GM19452 (cell line): ENCODE results near the gene FARP2.
"Not testable (repeated sequence)": the region's sequence is repeated elsewhere in the genome, so short reads cannot be mapped to it uniquely, and the experiment has no call there.

Experiments used
- ATAC-seq: cut with Tn5 transposase; IDR thresholded peaks from one replicate; pipeline ENCODE4 v1.9.1; 2021; ENCODE audit not compliant: unreplicated experiment

FARP2 gene

GRCh38 chr2:241451840-241452506 is 95.9 kb downstream of the FARP2 start:
- ATAC-seq = no peak

DNA sequence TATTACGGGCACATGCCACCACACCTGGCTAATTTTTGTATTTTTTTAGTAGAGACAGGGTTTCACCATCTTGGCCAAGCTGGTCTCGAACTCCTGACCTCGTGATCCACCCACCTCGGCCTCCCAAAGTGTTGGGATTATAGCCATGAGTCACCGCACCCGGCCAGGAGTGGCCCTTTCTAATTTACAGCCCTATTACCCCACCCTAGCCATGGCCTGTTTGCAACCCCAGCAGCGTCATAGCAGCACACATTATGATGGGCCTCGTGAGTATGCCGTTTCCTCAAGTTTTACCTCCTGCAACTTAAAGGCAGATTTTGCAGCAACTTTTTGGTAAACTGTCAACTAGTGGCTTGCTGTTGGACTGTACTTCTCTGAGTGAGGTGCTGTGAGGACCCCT is 97.8 kb downstream of the FARP2 start:
- ATAC-seq = not testable (repeated sequence)

DNA sequence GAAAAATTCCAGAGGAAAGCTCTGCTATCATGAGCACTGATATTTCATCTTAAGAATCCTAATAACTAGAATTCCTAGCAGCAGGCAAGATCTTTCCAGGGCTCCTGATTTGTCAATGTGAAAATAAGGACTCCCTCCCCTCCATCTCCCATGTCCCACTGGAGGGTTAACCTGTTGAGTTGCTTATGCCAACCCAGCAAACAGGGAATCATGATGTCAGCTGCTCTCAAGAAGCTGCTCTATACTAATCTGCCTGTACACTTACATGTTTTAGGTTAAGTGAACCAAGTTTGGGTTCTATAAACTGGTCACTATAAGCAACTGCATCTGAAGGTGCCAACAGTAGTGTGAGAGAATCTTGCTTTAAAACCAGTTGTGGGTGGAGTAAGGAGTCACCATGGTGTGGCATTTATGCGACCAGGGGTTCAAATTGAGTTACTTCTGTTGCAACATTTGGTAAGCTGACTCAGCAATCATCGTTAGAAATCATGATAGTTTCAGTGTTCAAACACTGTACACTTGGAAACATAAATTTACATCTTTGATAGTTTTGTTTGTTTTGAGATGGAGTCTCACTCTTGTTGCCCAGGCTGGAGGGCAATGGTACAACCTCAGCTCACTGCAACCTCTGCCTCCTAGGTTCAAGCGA is 98.9 kb downstream of the FARP2 start:
- no peak for ATAC-seq

DNA sequence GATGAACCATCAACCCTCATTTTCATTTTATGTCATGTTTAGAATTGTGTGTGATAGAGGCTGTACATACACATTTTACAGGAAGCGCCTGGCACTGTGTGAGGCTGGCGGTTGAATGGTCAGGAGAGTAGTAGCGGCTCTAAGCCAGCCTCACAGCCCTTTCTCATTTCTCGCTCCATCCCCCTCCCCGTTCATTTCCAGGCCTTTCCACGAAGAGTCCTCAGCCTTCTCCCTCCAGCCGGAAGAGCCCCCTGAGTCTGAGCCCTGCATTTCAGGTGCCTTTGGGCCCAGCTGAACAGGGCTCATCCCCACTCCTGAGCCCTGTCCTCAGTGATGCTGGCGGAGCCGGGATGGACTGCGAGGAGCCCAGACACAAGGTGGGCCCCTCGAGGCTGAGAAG is 100.5 kb downstream of the FARP2 start:
- no peak for ATAC-seq

DNA sequence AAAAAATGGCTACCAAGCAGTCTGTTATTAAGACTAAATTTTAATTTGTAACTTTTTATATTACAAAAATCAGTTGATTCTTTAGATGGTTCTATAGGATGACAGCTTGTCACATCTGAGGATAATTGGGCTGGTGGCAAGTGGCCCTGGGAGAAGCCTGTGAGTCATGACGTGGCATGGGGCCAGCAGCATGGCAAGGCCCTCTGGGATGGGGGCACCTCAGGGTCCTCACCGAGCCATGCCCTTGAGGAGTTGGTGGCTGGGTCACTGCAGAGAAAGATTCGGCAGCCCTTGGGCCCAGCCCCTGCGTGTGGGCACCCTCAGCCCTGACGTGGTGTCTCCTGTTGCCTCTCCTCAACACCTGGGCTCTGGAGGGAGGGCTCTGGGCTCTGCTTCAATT is 102.6 kb downstream of the FARP2 start:
- ATAC-seq = no peak

- no peak for ATAC-seq
Observed at GRCh38 chr2:241459520-241459919, 103.4 kb downstream of the FARP2 start.

DNA sequence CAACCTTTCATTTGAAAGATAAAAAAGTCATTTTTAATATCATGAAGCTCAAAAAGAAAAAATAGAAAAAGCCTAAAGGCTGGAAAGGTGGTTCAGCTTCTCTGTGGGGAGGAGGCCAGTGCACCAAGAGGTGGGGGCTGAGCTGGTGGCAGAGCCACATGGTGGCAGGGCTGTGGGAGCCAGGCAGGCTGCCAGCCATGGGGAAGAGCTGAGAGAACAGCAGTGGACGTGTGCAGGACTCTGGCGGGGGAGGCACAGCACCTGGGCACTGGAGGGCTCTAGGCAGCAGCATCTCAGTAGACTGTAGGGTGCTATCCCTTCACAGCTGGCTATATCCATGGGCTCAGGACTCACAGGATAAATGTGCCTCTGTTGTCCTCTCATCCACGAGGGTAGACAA is 104.5 kb downstream of the FARP2 start:
- no peak for ATAC-seq

DNA sequence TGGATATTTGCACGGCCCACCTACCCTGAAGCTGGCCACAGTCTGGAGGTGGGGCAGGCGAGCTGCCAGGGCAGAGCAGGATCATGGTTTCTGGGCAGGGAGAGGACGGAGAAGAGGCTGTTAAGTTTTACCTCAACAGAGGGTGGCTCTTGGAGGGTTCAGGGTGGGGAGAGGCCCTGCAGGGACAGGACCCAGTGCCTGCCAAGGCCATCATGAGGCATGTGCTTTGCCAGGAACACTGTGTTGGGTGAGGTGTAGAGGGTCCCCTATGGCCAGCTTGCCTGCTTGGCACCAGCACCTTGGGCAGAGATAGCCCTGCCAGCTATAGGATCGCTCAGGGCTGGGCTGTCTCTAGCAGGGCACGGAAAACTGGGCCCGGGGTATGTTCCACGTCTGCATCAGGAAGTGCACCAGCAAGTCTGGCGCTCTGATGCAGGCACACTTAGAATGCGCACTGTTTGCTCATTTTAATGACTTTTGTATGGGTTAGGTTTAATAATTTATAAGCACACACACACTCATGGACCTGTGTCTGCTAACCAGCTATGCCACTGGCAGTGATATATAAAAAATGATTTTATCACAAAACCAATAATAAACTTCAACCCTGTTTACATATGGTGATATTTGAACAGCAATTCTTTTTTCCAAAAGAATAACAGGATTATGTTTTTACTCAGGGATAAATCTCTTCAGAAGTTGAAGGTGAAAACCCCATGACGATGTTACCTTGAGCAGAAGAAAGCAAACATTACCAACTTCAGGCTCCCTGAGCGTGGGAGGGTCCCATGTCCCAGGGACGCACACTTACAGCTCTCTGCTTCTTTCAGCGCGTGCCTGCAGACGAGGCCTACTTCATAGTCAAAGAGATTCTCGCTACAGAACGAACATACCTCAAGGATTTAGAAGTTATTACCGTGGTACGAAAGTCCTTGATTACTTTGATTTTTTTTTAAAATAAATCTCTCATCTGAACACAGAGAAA is 105.9 kb downstream of the FARP2 start:
- ATAC-seq = no peak

- ATAC-seq = no peak
Observed at GRCh38 chr2:241463276-241464135, 107.4 kb downstream of the FARP2 start.

DNA sequence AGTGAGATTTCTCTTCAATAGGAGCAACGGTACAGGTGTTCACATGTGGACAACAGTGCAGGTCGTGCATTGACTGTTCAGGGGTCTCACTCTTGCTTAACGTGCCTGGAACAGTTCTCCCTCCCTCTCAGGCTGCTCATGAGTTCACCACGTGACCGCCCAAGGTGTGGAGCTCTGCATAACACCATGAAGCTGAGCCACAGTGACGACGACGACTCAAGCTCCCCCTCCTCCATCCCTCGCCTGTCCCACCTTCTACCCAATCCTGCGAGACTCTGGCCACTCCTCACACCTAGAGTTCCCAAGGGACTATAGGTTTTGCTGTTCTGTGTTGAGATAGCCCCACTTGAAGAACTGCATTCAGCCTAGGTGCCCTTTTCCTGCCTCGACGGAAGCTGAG is 109.5 kb downstream of the FARP2 start:
- no peak for ATAC-seq

GRCh38 chr2:241466230-241466629 is 110.1 kb downstream of the FARP2 start:
- no peak for ATAC-seq

GRCh38 chr2:241467777-241468475 is 111.8 kb downstream of the FARP2 start:
- ATAC-seq = no peak

GRCh38 chr2:241468476-241468781 is 112.3 kb downstream of the FARP2 start:
- no peak for ATAC-seq

DNA sequence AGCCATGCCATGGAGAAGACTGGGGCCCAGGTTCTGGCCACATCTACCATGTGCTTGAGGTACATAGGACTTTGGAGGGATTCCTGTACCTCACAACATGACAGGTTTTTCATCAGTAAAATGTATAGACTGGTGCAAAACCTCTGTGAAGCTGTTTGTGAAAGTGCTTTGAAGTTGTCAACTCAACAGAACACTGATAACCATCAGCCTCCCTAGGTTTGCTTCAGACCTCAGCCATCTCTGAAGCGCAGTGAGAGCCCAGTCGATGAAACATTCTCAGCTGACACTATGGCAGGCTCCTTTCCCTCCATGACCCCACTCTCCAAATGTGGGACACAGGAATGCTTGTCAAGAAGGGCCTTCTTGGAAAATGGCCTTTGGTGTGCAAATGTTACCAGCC is 113.7 kb downstream of the FARP2 start:
- ATAC-seq = no peak

GRCh38 chr2:241473399-241473798 is 117.3 kb downstream of the FARP2 start:
- ATAC-seq = no peak

DNA sequence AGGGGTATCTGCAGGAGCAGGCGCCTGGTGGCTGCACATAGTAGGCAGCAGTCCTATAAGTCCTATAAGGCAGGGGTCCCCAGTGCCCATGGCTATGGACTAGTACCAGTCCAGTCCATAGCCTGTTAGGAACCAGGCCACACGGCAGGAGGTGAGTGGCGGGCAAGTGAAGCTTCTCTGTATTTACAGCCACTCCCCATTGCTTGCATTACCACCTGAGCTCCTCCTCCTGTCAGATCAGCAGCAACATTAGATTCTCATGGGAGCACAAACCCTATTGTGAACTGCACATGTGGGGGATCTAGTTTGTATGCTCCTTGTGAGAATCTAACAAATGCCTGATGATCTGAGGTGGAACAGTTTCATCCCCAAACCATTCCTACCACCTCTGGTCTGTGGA is 119.2 kb downstream of the FARP2 start:
- no peak for ATAC-seq

- no peak for ATAC-seq
Observed at GRCh38 chr2:241478166-241478565, 122.1 kb downstream of the FARP2 start.

DNA sequence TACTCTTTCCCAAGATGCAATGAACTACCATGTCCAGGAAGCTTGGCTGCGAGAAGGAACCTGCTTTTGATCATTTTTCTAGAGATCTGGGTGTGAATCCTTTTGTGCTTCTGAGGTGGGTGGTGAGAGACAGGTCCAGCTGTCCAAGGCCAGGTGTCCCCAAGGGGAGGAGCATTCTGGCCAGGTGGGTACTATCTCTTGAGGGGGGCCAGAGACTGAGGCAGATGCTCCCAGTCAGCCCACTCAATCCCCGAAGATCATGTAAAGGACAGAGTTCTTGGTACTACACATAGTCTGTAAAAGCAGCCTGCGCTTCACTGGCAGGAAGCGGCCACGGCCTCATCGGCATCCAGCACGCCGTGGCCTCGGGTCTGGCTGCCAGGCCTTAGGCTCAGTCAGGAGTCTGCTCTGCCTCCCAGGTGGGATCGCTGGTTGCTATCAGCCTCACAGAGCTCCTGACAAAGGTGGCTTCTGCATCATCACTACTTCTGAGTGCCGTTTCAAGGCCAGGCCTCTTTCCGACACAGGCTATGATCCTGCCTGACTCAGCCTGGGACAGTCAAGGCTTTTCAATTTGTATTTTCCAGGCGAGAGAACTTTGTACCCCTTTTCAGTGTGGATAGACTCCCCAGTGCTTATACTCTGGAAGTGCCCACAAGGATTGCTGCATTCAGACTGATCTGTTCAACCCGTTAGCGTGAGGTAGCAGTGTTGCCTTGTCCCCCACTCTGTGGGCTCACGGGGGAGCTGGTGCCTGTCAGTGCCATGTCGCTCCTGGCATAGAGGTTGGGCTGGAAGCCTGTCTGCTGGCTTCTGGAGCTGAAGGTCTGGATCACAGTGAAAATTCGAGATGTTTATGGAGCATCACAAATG is 123.2 kb downstream of the FARP2 start:
- no peak for ATAC-seq

DNA sequence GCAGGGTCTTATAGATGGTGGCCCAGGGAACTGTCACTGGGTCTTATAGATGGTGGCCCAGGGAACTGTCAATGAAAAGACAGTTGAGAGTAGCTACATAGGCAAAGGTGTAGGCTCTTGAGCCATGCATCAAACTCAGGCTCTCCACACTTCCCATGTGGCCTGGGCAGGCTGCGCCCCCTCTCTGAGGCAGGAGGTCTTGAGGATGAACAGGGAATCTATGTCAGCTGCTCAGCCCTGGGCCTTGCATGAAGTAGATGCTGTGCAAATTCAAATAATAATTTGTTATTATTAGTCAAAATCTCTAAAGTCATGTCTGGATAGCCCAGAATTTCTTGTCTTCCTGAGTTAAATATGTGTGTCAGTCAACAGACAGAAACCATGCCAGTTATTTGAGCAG is 125.6 kb downstream of the FARP2 start:
- no peak for ATAC-seq
